Measurements from ENCODE around the gene HIGD1B. TPM values are rescaled to one million over a fixed set of nuclear protein-coding genes. Genes with fewer than 3 reads are reported as not detected.

Gene HIGD1B
- total RNA-seq, 1 experiment from 2014 or later: not detected

- ChIA-PET POLR2A (no interaction called here), CTCF (interaction anchor here (1.1 to 5.9 kb wide), 3 partner anchors 82 to 90 kb away, joined by 3 to 52 read pairs (median 19); no protein-coding TSS in a partner anchor), RAD21 (ENCODE audit: low non-redundant PET in 1 of 2, low total read pairs in 2 of 2, uncharacterized antibody in 2 of 2, unreplicated experiment in 2 of 2) (no interaction called here)
- no peak overlapping the region for H3K9ac ChIP-seq (ENCODE audit: low read length)
- ATAC-seq (peak; percentile 36), DNase-seq (ENCODE audit: low read depth, low spot score) (no peak)
- H3K4me1 ChIP-seq (ENCODE audit: control insufficient read depth in 1 of 2, insufficient read depth in 2 of 2, low read length in 2 of 2): no peaks in the 10 kb centered on the region
- H4K20me1 ChIP-seq (ENCODE audit: insufficient read depth): no peaks in the 10 kb centered on the region; the same call in 1 of the 2 replicates
- H3K27ac ChIP-seq (ENCODE audit: low read depth, low read length): no peak overlapping the region
- H3K27me3 ChIP-seq (ENCODE audit: insufficient read depth, low read length): no peaks in the 10 kb centered on the region
- H3K9me3 ChIP-seq (ENCODE audit: control insufficient read depth in 1 of 2, insufficient read depth in 1 of 2, low read depth in 1 of 2, low read length in 2 of 2): no peaks in the 10 kb centered on the region
- H3K9me2 ChIP-seq (ENCODE audit: insufficient read depth): no peaks in the 10 kb centered on the region
- H3K4me2 ChIP-seq (ENCODE audit: low read length): no peak overlapping the region
- no peaks in the 10 kb centered on the region for H3K79me2 ChIP-seq (ENCODE audit: insufficient read depth, low read length)
- BruUV-seq (replicated peaks): no TSS peak
- intact Hi-C loops (cut with micrococcal nuclease): loop anchor here (1.0 kb wide), 2 partner anchors 86 to 90 kb away; no protein-coding TSS in a partner anchor
- no peak overlapping the region for H3K4me3 ChIP-seq (replicated peaks in 1 of 2; ENCODE audit: low read depth in 1 of 2, low read length in 2 of 2)
- peaks cover 47 to 60% of the 10 kb centered on the region in 2 experiments for H3K36me3 ChIP-seq (ENCODE audit: control insufficient read depth in 1 of 2, insufficient read depth in 2 of 2, low read length in 2 of 2)
- TF ChIP-seq ZFX (IDR thresholded peaks at IDR 0.05) (no peak), RAD21 (IDR thresholded peaks at IDR 0.05; ENCODE audit: low read depth) (no peak), REST (IDR thresholded peaks at IDR 0.05; ENCODE audit: low read depth) (no peak), SIN3A (IDR thresholded peaks at IDR 0.05; ENCODE audit: low read depth) (no peak), TCF7L2 (IDR thresholded peaks at IDR 0.05; ENCODE audit: borderline replicate concordance, extremely low read depth, insufficient read depth, insufficient read length) (no peak), SP1 (IDR thresholded peaks at IDR 0.05; ENCODE audit: low read depth) (no peak), POLR2A (IDR thresholded peaks at IDR 0.05; ENCODE audit: borderline replicate concordance, extremely low read depth, insufficient read depth, insufficient read length) (no peak), CEBPB (IDR thresholded peaks at IDR 0.05; ENCODE audit: low read depth) (no peak), ATF3 (IDR thresholded peaks at IDR 0.05) (no peak), CBX3 (IDR thresholded peaks at IDR 0.05; ENCODE audit: low read depth) (no peak), POLR2AphosphoS5 (IDR thresholded peaks at IDR 0.05; ENCODE audit: low read depth, low read length) (no peak), ELF1 (IDR thresholded peaks at IDR 0.05; ENCODE audit: borderline replicate concordance, low read depth) (no peak), EGR1 (IDR thresholded peaks at IDR 0.05; ENCODE audit: low read depth) (no peak), YY1 (IDR thresholded peaks at IDR 0.05; ENCODE audit: extremely low read depth, insufficient replicate concordance, low read depth, low read length) (no peak), EZH2phosphoT487 (IDR thresholded peaks at IDR 0.05; ENCODE audit: borderline replicate concordance) (no peak), EZH2 (IDR thresholded peaks at IDR 0.05) (no peak), FOSL1 (IDR thresholded peaks at IDR 0.05; ENCODE audit: low read depth) (no peak), JUND (IDR thresholded peaks at IDR 0.05) (no peak), SRF (IDR thresholded peaks at IDR 0.05; ENCODE audit: low read depth) (no peak), MAX (IDR thresholded peaks at IDR 0.05) (no peak)
- H2AFZ ChIP-seq (ENCODE audit: low read depth, low read length, poor library complexity, severe bottlenecking): no peak overlapping the region
These were observed 17.1 kb downstream of the HIGD1B start for GRCh38 chr17:44864831-44865230.

Measured in HCT116 (cell line).